ENCODE results near the gene ABCB8.
A peak's percentile ranks its signal among the peaks of the same experiment; 100 is the strongest.

ABCB8 gene

DNA sequence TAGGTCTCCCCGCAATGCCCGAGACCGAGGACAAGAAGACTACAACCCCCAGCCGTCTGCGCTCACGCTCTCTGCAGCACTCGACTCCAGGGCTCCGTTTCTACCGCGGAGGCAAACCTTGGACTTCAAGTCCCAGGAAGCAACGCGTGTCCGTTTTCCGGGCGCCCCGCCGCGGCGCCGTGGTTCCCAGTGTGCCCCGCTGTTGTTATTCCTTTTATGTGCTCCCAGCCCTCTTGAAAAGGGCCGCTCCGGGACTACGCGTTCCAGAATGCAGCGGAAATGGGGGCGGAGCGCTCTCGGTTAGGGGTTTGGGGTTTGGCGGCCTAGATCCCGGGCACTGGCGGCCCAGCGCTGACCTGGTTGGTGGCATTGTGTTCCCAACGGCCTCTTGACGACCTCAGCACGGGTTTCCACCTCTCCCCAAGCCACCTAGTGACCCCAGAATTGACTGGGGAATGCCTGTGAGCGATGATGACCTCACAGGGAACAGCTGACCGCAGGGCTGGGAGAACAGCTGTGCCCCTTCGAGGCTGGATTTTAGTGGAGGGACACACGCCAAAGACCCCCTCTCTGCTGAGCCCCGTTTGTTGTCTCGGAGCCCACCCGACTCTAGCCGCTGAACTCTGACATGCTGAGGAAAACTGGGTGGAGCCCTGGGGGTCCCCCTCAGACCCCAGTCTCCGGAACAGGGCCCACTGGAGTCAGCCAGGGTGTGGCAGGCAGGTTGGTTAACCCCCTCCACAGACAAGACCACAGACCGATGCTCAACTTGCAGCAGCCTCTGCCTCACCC is 29.9 kb downstream of the ABCB8 start:
- DNase-seq (ENCODE audit: low spot score), result peak; percentile 100

DNA sequence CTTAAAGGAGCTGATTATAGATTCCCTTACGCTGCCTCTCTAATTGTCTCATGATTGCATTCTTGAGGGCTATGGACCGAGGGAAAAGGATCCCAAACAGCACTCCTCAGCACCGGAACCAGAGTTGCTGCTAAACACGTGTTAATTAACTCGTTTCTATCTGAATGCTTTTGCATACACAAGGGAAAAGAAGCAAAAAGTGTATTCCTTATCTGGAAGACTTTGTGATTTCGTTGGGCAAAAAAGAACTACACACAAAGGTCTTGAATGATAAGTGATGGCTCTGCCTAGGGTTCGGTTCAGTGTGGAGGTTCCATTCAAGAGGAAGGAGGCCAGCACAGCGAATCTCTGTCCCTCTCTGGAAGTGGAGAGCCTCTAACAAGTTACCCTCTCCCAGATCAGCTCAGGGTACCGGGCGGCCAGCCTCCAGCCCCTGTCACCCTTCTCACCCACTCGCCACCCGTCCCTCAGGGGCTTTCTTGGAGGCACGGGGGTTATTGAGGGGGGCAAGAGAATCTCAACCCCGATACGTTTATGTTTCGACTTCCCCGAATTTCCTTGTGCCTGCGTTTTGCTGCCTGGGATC is 30.6 kb downstream of the ABCB8 start:
- DNase-seq (ENCODE audit: low spot score), result peak; percentile 48

DNA sequence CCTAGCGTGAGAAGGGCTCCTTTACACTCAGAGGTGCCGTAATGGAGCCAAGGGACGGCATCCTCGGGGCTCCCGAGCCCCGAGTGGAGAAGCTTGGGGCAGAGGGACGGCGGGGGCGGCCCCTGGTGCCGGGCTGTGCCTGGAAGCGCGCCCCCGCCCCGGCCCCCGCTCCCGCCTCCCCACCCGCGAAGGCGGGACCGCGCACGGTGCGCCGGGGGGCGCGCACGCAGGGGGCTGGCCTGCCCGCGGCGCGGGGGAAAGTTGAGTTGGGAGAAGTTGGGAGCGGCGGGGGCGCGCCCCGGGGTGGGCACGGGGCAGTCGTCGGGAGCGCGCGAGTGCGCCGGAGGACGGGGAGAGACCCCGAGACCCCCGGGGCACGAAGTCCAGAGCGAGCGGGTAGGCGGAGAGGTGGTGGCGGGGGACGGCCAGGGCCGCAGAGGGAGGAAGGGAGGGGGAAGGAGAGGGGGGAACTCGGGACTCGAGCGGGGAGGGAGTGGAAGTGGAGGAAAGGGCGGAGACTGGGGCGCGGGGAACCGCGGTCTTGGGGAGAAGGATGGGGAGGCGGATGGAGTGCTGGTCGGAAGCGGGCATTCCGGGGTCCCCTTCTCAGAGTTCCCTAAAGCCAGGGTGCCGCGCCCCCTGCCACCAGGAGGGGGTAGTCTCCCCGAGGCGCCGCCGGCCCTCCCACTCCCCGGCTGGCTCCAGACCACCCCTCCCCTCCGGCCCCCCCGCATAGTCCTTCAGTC is 31.3 kb downstream of the ABCB8 start, which contains the start of gene SLC4A2:
SLC4A2 (plus strand) TSS at position 223 of the 746 bp plus-strand sequence. CDS start 2,399 bp downstream, outside the sequence.
- peak; percentile 92 for DNase-seq (ENCODE audit: low spot score)

DNA sequence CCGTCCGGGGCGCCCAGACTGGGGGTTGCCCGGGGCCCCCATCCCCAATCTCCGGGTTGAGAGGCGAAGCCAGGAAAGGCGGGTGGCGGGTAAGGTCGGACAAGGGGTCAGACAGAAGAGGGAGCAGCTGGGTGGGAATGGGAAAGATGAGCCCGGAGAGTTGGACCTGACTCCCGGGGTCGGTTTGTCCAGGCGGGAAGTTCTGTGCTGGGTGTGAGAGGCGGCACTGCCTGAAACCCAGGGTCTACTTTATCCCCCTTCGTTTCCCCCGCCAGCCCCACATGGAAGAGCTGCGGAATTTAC is 31.8 kb downstream of the ABCB8 start:
- DNase-seq (ENCODE audit: low spot score), result no peak

DNA sequence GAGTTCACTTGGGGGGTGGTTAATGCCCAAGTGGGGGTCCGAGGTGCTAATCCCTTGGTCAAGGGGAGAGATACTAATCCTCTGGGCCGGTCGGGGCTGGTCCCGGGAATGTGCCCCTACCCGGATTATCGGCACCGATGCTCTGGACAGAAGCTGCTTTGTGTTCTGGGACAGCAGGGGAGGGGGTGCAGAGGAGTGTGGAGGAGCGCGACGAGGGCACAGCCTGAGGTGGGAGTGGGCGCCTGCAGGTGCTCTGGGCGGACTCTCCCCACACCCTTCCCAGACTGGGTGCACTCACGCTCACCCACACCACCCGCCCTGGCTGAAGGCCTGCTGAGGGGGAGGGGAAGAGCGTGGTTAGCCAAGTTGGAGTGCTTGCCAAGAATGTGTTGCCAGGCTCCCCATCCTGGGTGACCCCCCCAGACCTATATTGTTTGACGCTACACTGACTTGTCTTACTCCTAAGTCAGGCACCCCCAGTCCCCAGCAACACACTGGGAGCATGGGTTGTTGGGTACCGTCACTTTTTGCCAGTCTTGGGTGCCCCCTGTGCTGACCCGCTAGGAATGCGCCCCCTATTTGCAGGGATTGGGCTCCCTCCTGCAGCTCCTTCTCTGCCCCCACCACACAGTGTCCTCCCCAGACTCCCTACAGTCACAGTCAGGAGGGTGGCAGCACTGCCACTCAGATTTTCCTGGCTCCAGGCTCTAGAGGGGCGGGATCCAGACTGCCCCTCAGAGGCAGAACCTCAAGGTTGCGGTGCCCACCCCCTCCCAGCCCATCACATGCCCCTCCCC is 32.4 kb downstream of the ABCB8 start:
- peak; percentile 63 for DNase-seq (ENCODE audit: low spot score)

DNA sequence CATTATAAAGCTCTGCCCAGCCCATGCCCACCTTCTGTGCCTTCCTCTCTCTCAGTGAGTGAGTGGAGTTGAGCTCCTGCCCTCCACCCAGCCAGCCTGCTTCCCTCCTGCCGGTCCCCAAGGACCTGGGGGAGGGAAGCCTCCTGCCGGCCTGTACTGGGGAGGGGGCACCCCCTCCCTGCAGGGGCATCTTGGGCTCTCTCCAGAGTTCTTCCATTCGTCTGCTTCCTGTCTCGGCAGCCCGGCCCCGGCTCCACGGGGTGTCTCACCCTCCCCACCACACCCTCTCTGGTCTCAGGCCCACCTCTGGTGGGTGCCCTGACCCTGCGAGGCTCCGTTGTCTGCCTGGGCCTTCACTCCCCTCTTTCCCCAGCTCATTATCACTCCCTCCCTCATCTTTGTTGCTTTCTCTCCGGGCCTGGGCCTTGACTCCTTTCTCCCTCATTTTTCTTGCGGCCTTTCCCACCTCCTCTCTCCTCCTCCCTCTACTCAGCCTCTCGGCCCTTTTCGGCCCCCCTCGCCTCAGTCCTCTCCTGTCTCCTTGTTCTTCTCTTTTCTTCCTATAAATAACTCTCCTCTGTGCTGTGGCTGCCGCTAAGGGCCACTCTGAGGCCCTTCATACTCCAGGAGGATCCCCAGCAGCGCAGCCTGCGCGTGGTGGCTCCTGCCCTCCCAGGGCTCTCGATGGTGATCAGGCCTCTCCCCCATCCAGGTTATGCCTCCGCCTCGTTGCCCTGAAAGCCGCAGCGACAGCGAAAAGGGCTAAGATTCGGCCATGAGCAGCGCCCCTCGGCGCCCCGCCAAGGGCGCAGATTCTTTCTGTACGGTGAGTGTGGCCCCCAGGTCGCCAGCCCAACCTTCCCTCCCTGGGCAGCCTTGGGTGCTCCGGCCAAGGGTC is 33.2 kb downstream of the ABCB8 start:
- no peak for DNase-seq (ENCODE audit: low spot score)

DNA sequence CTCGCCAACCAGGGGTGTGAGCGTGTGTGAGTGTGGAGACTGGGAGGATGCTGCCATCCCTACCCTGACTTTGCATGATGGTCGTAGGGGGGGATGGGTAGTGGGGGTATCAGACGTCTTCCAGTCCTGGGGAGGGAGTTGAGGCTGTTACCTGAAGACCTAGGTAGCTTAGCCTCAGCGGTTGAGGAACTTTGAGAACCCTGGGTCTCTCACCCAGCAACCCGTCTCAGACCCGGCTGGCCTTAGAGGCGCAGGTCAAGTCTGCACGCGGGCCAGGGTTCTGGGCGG is 33.8 kb downstream of the ABCB8 start:
- DNase-seq (ENCODE audit: low spot score), result no peak

DNA sequence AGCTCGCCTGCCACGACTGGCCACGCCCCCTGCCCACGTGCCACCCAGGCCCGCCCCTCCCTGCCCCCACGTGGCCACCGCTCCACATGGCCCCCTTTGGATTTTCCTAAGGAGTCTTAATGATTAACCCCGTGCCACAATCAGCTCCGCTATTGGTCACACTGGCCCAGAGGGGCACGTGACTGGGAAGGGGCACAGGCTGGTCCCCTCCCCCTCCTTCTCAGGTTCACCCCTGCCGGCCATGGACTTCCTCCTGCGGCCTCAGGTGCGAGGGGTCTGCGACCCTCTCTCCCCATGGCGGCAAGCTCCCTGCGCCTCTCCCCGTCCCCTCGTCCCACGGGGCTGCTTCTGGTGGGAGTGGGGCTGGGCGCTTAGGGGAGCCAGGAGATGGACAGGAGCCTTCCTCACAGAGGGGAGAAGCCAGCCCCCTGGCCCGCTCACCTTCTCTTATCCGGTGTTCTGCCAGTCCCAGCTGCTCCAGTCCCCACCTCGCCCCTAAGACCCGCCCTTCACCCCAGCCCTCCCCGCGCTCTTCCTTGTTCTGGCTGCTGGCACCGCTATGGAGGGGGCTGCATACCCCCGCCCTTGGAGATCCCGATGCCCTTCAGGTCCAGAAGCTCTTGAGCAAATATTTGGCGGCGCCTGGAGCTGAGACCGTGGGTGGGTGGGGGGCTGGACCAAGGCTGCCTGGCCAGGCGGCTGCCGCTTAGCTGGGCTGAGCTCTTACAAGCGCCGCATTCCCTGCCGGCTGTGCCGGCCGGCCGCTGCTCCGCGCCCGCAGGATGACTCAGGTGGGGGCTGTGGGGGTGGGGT is 34.4 kb downstream of the ABCB8 start:
- DNase-seq (ENCODE audit: low spot score), result no peak

DNA sequence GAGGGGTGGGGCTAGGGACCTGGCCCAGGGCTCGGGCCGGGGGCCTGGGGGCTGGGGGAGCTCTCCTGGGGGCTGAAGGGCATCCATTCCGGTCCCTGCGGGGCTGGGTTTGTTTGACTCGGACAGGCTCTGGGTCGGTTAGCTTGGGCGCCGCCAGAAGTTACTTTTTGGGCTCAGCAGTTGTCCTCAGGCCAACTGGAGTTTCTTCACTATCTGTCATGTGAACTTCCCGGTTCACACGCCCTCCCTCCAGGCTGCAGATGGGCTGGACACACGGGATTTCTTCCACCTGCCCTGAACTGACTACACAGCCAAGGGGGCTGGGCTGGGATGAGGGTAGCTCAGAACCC is 34.9 kb downstream of the ABCB8 start:
- no peak for DNase-seq (ENCODE audit: low spot score)

DNA sequence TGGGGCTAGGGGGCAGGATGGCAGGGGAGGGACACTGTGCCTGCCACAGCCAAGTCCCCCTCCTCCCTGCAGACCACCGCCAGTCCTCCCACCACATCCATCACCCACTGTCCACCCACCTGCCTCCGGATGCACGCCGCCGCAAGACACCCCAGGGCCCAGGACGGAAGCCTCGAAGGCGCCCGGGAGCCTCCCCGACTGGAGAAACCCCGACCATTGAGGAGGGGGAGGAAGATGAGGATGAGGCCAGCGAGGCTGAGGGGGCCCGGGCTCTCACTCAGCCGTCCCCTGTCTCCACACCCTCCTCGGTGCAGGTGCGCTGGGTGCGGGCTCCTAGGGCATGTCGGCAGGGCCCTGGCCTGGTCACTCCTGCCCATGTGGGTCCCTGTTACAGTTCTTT is 36.2 kb downstream of the ABCB8 start:
- DNase-seq (ENCODE audit: low spot score), result no peak

DNA sequence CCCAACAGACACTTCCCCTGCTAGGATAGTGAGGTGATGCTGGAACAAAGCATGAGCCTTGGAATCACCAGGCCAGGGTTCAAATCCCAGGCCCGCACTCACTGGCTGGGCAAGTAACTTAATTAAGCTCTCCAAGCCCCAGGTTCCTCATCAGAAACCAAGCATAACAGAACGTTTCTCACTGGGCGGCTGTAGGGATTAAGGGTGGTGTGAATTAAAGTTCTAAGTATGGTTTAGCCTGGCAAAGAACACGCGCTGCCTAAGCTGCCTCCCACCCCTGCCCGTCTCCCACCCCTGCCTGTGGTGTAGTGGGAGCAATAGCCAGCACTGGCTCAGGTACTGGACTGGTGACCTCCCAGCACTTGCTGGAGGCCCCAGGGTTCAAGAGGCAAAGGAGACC is 36.7 kb downstream of the ABCB8 start:
- DNase-seq (ENCODE audit: low spot score), result no peak

DNA sequence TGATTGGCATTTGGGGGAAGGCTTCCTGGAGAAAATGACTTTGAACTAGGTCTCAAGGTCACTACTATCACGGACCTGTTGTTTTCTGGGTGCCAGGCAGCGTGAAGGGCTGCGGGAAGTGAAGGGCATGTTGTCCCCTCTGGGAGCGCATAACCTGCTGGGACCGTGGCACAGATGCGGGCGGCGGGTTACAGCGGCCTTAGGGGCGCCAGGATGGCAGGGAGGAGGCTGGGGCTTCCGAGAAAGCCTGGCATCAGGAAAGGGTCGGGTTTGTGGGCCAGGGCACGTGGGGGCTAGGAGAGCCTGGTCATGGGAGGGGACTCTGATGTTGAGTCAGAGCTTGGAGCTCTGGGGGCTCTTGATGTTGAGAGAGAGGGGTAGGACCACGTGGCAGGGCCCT is 37.3 kb downstream of the ABCB8 start:
- DNase-seq (ENCODE audit: low spot score), result no peak

DNA sequence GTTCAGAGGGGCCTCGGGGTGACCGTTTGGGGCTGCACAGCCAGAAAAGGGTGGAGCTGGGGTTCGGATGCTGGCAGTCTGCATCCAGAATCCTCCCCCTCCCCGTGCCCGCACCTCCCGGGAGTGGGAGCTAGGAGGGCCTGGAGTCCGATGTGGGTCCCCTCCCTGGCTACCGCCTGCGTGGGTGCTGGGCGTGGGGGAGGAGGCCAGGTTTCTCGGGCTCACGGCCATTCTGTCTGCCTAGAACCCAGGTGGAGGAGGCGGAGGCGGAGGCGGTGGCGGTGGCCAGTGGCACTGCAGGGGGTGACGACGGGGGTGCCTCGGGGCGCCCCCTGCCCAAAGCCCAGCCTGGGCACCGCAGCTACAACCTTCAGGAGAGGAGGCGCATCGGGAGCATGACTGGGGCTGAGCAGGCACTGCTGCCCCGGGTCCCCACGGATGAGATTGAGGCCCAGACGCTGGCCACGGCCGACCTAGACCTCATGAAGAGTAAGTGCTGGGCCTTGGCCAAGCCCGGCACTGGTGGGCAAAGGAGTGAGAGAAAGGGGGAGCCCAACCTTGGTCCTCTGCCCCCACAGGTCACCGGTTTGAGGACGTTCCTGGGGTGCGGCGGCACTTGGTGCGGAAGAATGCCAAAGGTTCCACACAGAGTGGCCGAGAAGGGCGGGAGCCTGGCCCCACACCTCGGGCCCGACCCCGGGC is 38.2 kb downstream of the ABCB8 start:
- no peak for DNase-seq (ENCODE audit: low spot score)

DNA sequence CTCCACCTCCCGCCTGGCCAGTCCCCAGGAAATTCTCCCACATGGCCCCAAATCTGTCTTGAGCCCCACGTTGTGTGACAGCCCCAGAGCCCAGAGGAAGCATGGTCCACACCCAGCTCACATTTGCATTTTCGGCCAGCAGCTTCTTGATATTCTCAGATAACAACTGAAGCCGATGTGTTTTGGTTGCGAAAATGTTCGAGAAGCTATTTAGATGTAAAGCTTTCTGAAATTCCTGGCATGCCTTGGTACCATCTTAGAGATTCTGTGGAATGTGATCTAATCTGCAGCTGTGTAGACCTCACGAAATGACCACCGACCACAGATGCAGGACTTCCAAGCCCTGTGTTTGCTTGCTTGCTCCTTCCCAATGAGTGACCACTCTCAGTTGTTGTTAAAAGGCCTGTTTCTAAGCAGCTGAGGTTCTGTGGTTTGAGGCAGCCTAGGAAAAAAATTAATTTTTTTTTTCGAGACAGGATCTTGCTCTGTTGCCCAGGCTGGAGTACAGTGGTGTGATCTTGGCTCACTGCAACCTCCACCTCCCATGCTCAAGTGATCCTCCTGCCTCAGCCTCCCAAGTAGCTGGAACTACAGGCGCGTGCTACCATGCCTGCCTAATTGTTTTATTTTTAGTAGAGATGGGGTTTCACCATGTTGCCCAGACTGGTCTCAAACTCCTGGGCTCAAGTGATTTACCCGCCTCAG is 40.0 kb downstream of the ABCB8 start:
- DNase-seq (ENCODE audit: low spot score), result no peak

DNA sequence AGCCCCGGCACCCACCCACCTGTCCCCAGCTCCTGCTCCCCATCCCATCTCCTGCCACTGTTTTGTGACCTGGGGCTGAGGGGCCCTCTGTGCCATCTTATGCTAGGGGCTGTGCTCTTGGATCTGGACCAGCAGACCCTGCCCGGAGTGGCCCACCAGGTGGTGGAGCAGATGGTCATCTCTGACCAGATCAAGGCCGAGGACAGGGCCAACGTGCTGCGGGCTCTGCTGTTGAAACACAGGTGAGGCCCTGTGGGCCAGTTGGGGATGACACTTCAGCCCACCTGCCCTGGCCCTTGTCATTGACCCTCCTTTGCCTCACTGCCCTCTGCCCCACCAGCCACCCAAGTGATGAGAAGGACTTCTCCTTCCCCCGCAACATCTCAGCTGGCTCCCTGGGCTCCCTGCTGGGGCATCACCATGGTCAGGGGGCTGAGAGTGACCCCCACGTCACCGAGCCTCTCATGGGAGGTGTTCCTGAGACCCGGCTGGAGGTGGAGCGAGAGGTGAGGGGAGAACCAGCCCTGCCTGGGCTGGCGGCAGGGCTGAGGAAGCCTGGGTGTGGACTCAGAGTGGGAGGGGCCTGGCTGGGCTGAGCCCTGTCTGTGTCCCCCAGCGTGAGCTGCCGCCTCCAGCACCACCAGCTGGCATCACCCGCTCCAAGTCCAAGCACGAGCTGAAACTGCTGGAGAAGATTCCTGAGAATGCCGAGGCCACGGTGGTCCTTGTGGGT is 41.8 kb downstream of the ABCB8 start:
- no peak for DNase-seq (ENCODE audit: low spot score)

DNA sequence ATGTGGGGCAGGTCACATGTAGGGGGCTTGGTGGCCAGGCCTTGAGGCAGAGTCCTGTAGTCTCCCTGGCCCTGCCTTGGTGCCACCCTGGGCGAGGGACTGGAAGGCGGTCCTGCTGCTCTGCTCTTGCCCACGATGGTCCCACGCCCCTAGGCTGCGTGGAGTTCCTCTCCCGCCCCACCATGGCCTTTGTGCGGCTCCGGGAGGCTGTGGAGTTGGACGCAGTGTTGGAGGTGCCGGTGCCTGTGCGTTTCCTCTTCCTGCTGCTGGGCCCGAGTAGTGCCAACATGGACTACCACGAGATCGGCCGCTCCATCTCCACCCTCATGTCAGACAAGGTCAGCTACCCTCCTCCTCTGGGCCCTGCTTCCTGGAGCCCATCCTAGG is 42.3 kb downstream of the ABCB8 start:
- DNase-seq (ENCODE audit: low spot score), result no peak

DNA sequence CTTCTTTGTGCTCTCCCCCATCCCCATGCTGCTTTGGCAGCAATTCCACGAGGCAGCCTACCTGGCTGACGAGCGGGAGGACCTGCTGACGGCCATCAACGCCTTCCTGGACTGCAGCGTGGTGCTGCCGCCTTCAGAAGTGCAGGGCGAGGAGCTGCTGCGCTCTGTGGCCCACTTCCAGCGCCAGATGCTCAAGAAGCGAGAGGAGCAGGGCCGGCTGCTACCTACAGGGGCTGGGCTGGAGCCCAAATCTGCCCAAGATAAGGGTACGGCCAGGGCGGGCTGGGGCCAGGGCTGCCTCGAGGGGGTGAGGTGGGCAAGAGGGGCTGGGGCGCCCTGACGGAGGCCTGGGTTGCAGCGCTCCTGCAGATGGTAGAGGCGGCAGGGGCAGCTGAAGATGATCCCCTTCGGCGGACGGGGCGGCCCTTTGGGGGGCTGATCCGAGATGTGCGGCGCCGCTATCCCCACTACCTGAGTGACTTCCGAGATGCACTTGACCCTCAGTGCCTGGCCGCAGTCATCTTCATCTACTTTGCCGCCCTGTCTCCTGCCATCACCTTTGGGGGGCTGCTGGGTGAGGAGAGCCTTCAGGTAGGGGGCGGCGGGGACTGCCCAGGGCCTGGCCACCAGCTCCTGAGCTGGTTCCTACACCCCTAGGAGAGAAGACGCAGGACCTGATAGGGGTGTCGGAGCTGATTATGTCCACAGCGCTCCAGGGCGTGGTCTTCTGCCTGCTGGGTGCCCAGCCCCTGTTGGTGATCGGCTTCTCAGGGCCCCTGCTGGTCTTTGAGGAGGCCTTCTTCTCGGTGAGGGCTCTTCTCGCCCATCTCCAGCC is 43.0 kb downstream of the ABCB8 start:
- no peak for DNase-seq (ENCODE audit: low spot score)

DNA sequence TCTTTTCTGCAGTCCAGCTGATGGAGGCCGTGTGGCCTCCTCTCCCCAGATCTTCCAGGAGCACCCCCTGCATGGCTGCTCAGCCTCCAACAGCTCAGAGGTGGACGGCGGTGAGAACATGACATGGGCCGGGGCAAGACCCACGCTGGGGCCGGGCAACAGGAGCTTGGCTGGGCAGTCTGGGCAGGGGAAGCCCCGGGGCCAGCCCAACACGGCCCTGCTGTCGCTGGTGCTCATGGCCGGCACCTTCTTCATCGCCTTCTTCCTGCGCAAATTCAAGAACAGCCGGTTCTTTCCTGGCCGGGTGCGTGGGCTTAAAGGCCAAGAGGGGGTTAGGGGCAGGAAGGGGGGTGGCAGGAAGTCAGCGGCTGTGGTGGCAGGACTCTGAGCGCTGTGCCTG is 45.7 kb downstream of the ABCB8 start:
- no peak for DNase-seq (ENCODE audit: low spot score)
